T-helper 17 cell (primary cell): ENCODE data around the gene POU2F1. TPM values are rescaled to one million over a fixed set of nuclear protein-coding genes. Genes with fewer than 3 reads are reported as not detected.
A peak's percentile ranks its signal among the peaks of the same experiment; 100 is the strongest.

Experiments used
- ATAC-seq: fragments of 150-1000 bp; cut with Tn5 transposase; 2 replicates; pipeline ENCODE4 v1.10.0; 2021; ENCODE audit warnings: mild to moderate bottlenecking, moderate library complexity
- DNase-seq, 3 donors: peaks; one replicate each; pipeline versions ENCODE4 v3.0.0 to v3.0.0-alpha.2; 2020 to 2021
- H3K9me3 ChIP-seq: one replicate; pipeline ENCODE4 v1.7.0; 2013; ENCODE audit warnings: low read length, mild to moderate bottlenecking; ENCODE audit not compliant: control insufficient read depth, poor library complexity, severe bottlenecking
- H3K27ac Mint-ChIP-seq: one replicate; pipeline ENCODE4 v1.8.0; 2022; ENCODE audit warnings: mild to moderate bottlenecking, moderate library complexity, mixed read lengths
- H3K27me3 Mint-ChIP-seq: one replicate; pipeline ENCODE4 v1.8.0; 2022; ENCODE audit warnings: mixed read lengths
- H3K36me3 Mint-ChIP-seq: one replicate; pipeline ENCODE4 v1.8.0; 2022; ENCODE audit warnings: low read depth, mixed read lengths
- H3K4me1 Mint-ChIP-seq: one replicate; pipeline ENCODE4 v1.8.0; 2022; ENCODE audit warnings: mild to moderate bottlenecking, mixed read lengths
- H3K4me3 Mint-ChIP-seq: one replicate; pipeline ENCODE4 v1.8.0; 2022; ENCODE audit warnings: mild to moderate bottlenecking, moderate library complexity, mixed read lengths
- total RNA-seq, 4 donors: library from RNA in 2 of 4; stranded (reverse) in 2 of 4; gene quantifications; one replicate each; pipeline ENCODE4 v1.2.3 and lab custom pipeline; 2022 to 2026

POU2F1 gene
- total RNA-seq = 10 to 100 TPM; 28.7 to 31.2 TPM
- 46.4 to 47.3 reads per million in 2 donors for total RNA-seq (lab: John Stamatoyannopoulos, UW)

- Mint-ChIP-seq H3K27ac (peak within 1 kb of the TSS; percentile 98), H3K4me1 (peaks cover 27% of the 10 kb centered on the region), H3K36me3 (peaks cover 2% of the 10 kb centered on the region), H3K4me3 (peak within 1 kb of the TSS; percentile 99), H3K27me3 (no peaks in the 10 kb centered on the region)
- ATAC-seq (peak; percentile 86), DNase-seq (peak; percentile 99)
- H3K9me3 ChIP-seq = no peaks in the 10 kb centered on the region
Observed at GRCh38 chr1:167220537-167221125, at the start of gene POU2F1. POU2F1 (plus strand) TSS chr1:167220886; CDS start chr1:167220898, 12 bp downstream.

DNA sequence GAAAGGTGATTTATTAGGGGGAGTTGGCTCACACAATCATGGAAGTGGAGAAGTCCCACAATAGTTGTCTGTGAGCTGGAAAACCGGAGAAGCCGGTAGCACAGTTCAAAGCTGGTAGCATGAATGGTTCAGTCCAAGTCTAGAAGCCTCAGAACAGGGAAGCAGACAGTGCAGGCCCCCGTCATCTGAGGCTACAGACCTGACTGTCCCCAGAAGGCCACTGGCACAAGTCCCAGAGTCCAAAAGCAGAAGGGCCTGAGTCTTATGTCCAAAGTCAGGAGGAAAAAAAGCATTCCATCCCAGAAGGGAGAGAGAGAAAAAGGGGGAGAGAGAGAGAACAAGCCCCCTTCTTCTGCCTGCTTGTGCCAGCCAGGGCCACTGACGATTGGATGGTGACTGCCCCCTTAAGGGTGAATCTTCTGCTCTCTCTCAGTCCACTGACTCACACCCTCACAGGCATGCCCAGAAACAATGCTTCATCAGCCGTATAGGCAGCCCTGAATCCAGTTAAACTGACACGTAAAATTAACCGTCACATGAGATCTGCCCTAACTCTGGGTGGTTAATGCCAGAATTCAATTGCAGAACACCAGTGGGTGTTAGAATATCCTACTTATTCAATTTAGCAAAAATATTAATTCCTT lies 49.3 kb upstream of the POU2F1 start:
- peaks cover 74% of the 10 kb centered on the region for H3K27me3 Mint-ChIP-seq
- no peaks in the 10 kb centered on the region for H3K4me1 Mint-ChIP-seq
- ATAC-seq (no peak), DNase-seq (no peak)
- H3K4me3 Mint-ChIP-seq = no peak overlapping the region
- H3K9me3 ChIP-seq = no peaks in the 10 kb centered on the region
- no peak overlapping the region for H3K27ac Mint-ChIP-seq
- peaks cover 7% of the 10 kb centered on the region for H3K36me3 Mint-ChIP-seq

DNA sequence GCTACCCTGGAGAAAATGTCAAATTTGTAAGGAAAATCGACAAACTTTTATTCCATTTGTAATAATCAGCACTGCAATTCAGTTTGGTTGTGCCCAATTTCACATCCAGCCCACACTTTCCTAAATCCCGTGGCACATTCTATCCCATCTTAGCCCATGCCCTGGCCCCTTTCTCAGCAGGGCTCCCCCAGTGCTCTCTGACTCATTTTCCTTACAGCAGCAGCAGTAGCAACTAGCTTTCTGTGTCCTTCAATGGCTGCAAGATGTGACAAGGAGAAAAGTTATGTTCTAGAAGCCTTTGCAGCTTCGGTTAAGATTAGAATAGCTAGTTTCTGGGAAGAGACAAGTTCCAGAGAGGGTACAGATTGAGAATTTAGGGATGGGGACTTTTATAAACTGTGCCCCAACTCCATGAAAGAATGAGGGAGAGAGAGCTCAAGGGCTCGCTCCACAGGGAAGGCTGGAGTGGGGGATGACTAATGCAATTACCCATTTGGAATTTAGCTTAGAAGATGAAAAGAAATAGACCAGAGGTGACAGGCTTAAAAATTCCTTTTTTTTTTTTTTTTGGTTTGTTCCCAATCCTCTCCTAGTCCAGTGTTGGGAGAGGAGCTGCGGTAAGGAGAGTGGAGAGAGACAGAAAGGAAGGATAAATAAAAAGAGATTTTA lies 47.0 kb upstream of the POU2F1 start:
- Mint-ChIP-seq H3K27ac (peak overlapping the region; percentile 37), H3K4me1 (no peaks in the 10 kb centered on the region), H3K4me3 (no peak overlapping the region), H3K27me3 (peaks cover 53% of the 10 kb centered on the region), H3K36me3 (peaks cover 7% of the 10 kb centered on the region)
- no peak for DNase-seq
- ATAC-seq = no peak
- no peaks in the 10 kb centered on the region for H3K9me3 ChIP-seq

DNA sequence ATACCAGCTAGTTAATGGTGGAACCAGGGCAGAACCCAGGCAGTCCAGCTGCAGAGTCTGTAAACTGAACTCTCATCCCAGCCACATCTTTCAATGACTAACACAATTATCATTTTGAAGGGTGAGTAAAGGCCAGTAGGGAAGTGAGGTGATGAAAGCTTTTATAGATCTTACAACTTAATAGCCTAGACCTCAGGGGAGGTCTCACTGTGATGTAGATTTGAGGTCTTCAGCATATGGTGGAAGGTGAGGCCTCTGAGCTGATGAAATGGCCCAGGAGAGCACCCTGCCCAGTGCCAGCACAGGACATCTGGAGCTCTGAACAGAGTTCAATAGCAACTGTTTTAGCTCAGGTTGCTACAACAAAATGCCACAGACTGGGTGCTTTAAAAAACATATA lies 44.8 kb upstream of the POU2F1 start:
- Mint-ChIP-seq H3K4me3 (no peak overlapping the region), H3K36me3 (peaks cover 5% of the 10 kb centered on the region), H3K27ac (no peak overlapping the region), H3K4me1 (no peaks in the 10 kb centered on the region), H3K27me3 (peaks cover 31% of the 10 kb centered on the region)
- DNase-seq (no peak), ATAC-seq (no peak)
- H3K9me3 ChIP-seq = no peaks in the 10 kb centered on the region

DNA sequence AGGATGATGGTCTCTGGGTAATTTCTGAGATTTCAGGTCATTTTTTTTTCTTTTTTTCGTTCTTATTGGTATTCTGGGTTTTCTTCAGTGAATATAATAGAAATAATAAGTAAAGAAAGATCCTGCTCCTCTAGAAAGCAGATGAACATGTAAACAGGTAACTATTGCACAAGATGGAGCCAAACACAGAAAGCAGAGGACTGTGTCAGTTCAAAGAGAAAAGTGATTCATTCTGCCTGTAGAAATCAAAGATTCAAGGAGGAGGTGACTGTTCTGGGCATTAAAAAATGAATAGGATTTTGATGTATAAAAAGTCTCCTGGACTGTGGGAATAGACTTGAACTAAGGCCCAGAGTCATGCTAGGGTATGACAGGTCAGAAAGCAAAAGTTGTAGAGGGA lies 41.9 kb upstream of the POU2F1 start:
- H3K36me3 Mint-ChIP-seq = peaks cover 4% of the 10 kb centered on the region
- H3K4me3 Mint-ChIP-seq = no peak overlapping the region
- no peak for DNase-seq
- H3K4me1 Mint-ChIP-seq = no peaks in the 10 kb centered on the region
- no peak overlapping the region for H3K27ac Mint-ChIP-seq
- H3K9me3 ChIP-seq = no peaks in the 10 kb centered on the region
- peaks cover 8% of the 10 kb centered on the region for H3K27me3 Mint-ChIP-seq
- ATAC-seq = no peak

DNA sequence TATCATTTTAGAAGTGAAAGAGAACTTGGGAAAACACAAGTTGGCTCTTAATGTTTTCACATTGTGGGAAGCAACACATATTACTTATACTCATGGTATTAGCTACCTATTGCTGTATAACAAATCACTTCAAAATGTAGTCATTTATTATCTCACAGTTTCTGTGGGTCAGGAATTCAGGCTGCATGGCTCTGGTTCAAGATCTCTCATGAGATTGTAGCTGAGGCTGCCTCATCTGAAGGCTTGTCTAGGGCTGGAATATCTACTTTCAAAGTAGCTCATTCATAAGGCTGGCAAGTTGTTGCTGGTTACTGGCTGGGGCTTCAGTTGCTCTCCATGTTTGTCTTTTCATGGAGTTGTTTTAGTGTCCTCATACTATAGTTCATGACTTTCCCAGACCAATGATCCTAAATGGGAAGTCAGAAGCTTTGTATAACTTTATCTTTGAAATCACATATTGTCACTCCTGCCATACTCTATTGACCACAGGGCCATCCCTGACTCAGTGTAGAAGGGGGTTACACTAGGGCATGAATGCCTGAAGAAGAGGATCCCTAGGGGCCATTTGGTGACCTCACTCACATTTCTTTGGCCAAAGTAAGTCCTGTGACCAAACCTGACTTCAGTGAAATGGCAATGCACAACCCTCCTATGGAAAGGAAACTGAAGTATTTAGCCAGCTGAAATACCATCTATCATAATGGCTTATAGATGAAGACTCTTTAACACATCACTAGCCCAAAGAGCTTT lies 37.9 kb upstream of the POU2F1 start:
- ATAC-seq (no peak), DNase-seq (no peak)
- peaks cover 2% of the 10 kb centered on the region for H3K36me3 Mint-ChIP-seq
- no peak overlapping the region for H3K27ac Mint-ChIP-seq
- peaks cover 22% of the 10 kb centered on the region for H3K27me3 Mint-ChIP-seq
- no peak overlapping the region for H3K4me3 Mint-ChIP-seq
- no peaks in the 10 kb centered on the region for H3K4me1 Mint-ChIP-seq
- H3K9me3 ChIP-seq = no peaks in the 10 kb centered on the region

GRCh38 chr1:167184081-167184480 lies 36.6 kb upstream of the POU2F1 start:
- H3K36me3 Mint-ChIP-seq = peaks cover 2% of the 10 kb centered on the region
- H3K9me3 ChIP-seq = no peaks in the 10 kb centered on the region
- peaks cover 31% of the 10 kb centered on the region for H3K27me3 Mint-ChIP-seq
- no peaks in the 10 kb centered on the region for H3K4me1 Mint-ChIP-seq
- no peak overlapping the region for H3K4me3 Mint-ChIP-seq
- no peak for ATAC-seq
- DNase-seq = no peak
- no peak overlapping the region for H3K27ac Mint-ChIP-seq

GRCh38 chr1:167185062-167185461 lies 35.6 kb upstream of the POU2F1 start:
- DNase-seq (no peak), ATAC-seq (no peak)
- no peaks in the 10 kb centered on the region for H3K9me3 ChIP-seq
- Mint-ChIP-seq H3K36me3 (peaks cover 2% of the 10 kb centered on the region), H3K27me3 (peaks cover 39% of the 10 kb centered on the region), H3K4me1 (no peaks in the 10 kb centered on the region), H3K4me3 (no peak overlapping the region), H3K27ac (no peak overlapping the region)

- Mint-ChIP-seq H3K4me1 (no peaks in the 10 kb centered on the region), H3K36me3 (peaks cover 2% of the 10 kb centered on the region), H3K27me3 (peaks cover 49% of the 10 kb centered on the region), H3K4me3 (no peak overlapping the region), H3K27ac (no peak overlapping the region)
- DNase-seq (no peak), ATAC-seq (no peak)
- H3K9me3 ChIP-seq = no peaks in the 10 kb centered on the region
Observed at GRCh38 chr1:167185974-167186657, 34.6 kb upstream of the POU2F1 start.

DNA sequence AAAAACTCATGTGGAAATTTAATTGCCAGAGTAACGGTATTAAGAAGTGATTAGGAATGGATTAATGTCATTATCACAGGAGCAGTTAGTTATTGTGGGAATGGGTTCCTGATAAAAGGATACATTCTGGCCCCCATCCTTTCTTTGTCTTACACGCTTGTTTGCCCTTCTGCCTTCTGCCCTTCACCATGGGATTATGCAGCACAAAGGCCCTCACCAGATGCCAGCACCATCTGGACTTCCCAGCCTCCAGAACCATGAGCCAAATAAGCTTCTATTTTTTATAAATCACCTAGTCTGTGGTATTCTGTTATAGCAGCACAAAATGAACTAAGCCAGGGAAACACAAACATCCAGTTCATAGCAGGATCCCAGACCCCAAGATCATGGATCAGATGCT lies 33.9 kb upstream of the POU2F1 start:
- H3K27ac Mint-ChIP-seq = no peak overlapping the region
- H3K36me3 Mint-ChIP-seq = no peaks in the 10 kb centered on the region
- no peaks in the 10 kb centered on the region for H3K4me1 Mint-ChIP-seq
- no peak for ATAC-seq
- H3K9me3 ChIP-seq = no peaks in the 10 kb centered on the region
- H3K27me3 Mint-ChIP-seq = peaks cover 51% of the 10 kb centered on the region
- DNase-seq = no peak
- H3K4me3 Mint-ChIP-seq = no peak overlapping the region

DNA sequence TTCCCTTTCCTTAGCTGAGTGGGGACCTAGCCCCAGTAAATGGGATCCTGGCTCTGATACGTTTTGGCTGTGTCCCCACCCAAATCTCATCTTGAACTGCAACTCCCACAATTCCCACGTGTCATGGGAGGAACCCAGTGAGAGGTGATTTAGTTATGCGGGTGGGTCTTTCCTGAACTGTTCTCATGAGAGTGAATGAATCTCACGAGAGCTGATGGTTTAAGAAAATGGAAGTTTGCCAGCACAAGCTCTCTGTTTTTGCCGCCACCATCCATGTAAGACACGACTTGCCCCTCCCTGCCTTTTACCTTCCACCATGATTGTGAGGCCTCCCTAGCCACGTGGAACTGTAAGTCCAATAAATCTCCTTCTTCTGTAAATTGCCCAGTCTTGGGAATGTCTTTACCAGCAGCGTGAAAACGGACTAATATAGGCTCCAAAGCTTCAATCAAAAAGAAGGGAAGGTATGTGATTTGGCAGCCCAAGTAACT lies 29.9 kb upstream of the POU2F1 start:
- Mint-ChIP-seq H3K27ac (no peak overlapping the region), H3K4me1 (no peaks in the 10 kb centered on the region), H3K4me3 (no peak overlapping the region), H3K36me3 (peaks cover 2% of the 10 kb centered on the region), H3K27me3 (peaks cover 57% of the 10 kb centered on the region)
- H3K9me3 ChIP-seq = no peaks in the 10 kb centered on the region
- no peak for DNase-seq
- no peak for ATAC-seq

- H3K4me3 Mint-ChIP-seq = no peak overlapping the region
- peaks cover 50% of the 10 kb centered on the region for H3K27me3 Mint-ChIP-seq
- peaks cover 2% of the 10 kb centered on the region for H3K36me3 Mint-ChIP-seq
- ATAC-seq (no peak), DNase-seq (no peak)
- H3K9me3 ChIP-seq = no peaks in the 10 kb centered on the region
- no peaks in the 10 kb centered on the region for H3K4me1 Mint-ChIP-seq
- H3K27ac Mint-ChIP-seq = no peak overlapping the region
Observed at GRCh38 chr1:167191958-167192357, 28.7 kb upstream of the POU2F1 start.

- DNase-seq = no peak
- Mint-ChIP-seq H3K36me3 (peaks cover 2% of the 10 kb centered on the region), H3K4me1 (no peaks in the 10 kb centered on the region), H3K27me3 (peaks cover 43% of the 10 kb centered on the region), H3K27ac (no peak overlapping the region), H3K4me3 (no peak overlapping the region)
- H3K9me3 ChIP-seq = no peaks in the 10 kb centered on the region
- ATAC-seq = no peak
Observed at GRCh38 chr1:167194182-167194581, 26.5 kb upstream of the POU2F1 start.
